Calu3 (cell line): ENCODE measurements around the gene MGST2. TPM values are rescaled to one million over a fixed set of nuclear protein-coding genes. Genes with fewer than 3 reads are reported as not detected.
"Not testable (repeated sequence)": the region's sequence is repeated elsewhere in the genome, so short reads cannot be mapped to it uniquely, and the experiment has no call there.

Experiments
- BruUV-seq: library from RNA; stranded (reverse); fragments of 400-500 nt; replicated peaks from 2 replicates; lab custom pipeline; 2021; lab: Mats Ljungman, UMichigan
- CTCF ChIA-PET: fragments of 300-600 bp; sonication (Branson Sonifier 250); formaldehyde crosslinking; loops from one replicate; lab custom pipeline; 2022; ENCODE audit warnings: antibody characterized with exemption; lab: Charles Lee
- DNase-seq: peaks from one replicate; pipeline ENCODE4 v3.0.0; 2022
- H3K27ac Mint-ChIP-seq: one replicate; pipeline ENCODE4 v1.8.0; 2022; ENCODE audit warnings: mixed read lengths; ENCODE audit not compliant: unreplicated experiment
- H3K27me3 Mint-ChIP-seq: one replicate; pipeline ENCODE4 v1.8.0; 2022; ENCODE audit warnings: mixed read lengths; ENCODE audit not compliant: unreplicated experiment
- H3K36me3 Mint-ChIP-seq: one replicate; pipeline ENCODE4 v1.8.0; 2022; ENCODE audit warnings: mild to moderate bottlenecking, moderate library complexity, mixed read lengths; ENCODE audit not compliant: insufficient read depth, unreplicated experiment
- H3K4me1 Mint-ChIP-seq: one replicate; pipeline ENCODE4 v1.8.0; 2022; ENCODE audit warnings: mild to moderate bottlenecking, low read depth, mixed read lengths; ENCODE audit not compliant: unreplicated experiment
- H3K4me3 Mint-ChIP-seq: one replicate; pipeline ENCODE4 v1.8.0; 2022; ENCODE audit warnings: mild to moderate bottlenecking, low read depth, moderate library complexity, mixed read lengths; ENCODE audit not compliant: unreplicated experiment
- H3K9me3 Mint-ChIP-seq: one replicate; pipeline ENCODE4 v1.8.0; 2022; ENCODE audit warnings: low read depth, mixed read lengths; ENCODE audit not compliant: unreplicated experiment
- CTCF ChIP-seq: fragments of 200-600 bp; IDR thresholded peaks from one replicate; pipeline ENCODE4 v1.8.0; 2022; ENCODE audit warnings: antibody characterized with exemption; ENCODE audit not compliant: unreplicated experiment
- intact Hi-C: fragments of 100-400 bp; cut with micrococcal nuclease; formaldehyde crosslinking; loops from one replicate; pipeline ENCODE4 v1.10.0; 2022; ENCODE audit not compliant: unreplicated experiment
- total RNA-seq: library from RNA; stranded (reverse); gene quantifications from 2 replicates; pipeline ENCODE4 v1.2.3, GENCODE V29; 2022

MGST2 gene
- total RNA-seq, 1 experiment from 2014 or later = 31.9 TPM

GRCh38 chr4:139631791-139632190 lies 33.8 kb upstream of the MGST2 start:
- no peaks in the 10 kb centered on the region for H3K27me3 Mint-ChIP-seq
- no peak overlapping the region for H3K4me3 Mint-ChIP-seq
- no peak for DNase-seq
- H3K4me1 Mint-ChIP-seq = peaks cover 62% of the 10 kb centered on the region
- no peak overlapping the region for H3K27ac Mint-ChIP-seq
- BruUV-seq = no TSS peak
- peaks cover 9% of the 10 kb centered on the region for H3K36me3 Mint-ChIP-seq
- CTCF ChIA-PET = no interaction called here
- H3K9me3 Mint-ChIP-seq = no peaks in the 10 kb centered on the region
- intact Hi-C loops = loop anchor here (5.0 kb wide), 1 partner anchor 219 kb away; no protein-coding TSS in a partner anchor
- TF ChIP-seq CTCF = no peak

- H3K27me3 Mint-ChIP-seq, BruUV-seq, H3K4me3 Mint-ChIP-seq, H3K27ac Mint-ChIP-seq, H3K9me3 Mint-ChIP-seq, DNase-seq, H3K36me3 Mint-ChIP-seq: not testable (repeated sequence)
- intact Hi-C loops = loop anchor here (1.0 to 5.0 kb wide), 2 partner anchors 13 to 220 kb away; no protein-coding TSS in a partner anchor
- CTCF ChIA-PET = interaction anchor here (1.5 kb wide), 1 partner anchor 29 kb away, joined by 7 read pairs; no protein-coding TSS in a partner anchor
- H3K4me1 Mint-ChIP-seq = peaks cover 63% of the 10 kb centered on the region
These were observed 32.9 kb upstream of the MGST2 start for GRCh38 chr4:139632739-139633138.

- peak overlapping the region; percentile 65 for H3K4me3 Mint-ChIP-seq
These were observed 32.4 kb upstream of the MGST2 start for GRCh38 chr4:139633195-139633594.

GRCh38 chr4:139633661-139634060 lies 32.0 kb upstream of the MGST2 start:
- Mint-ChIP-seq H3K4me3 (peak overlapping the region; percentile 65), H3K4me1 (peaks cover 55% of the 10 kb centered on the region), H3K27me3 (no peaks in the 10 kb centered on the region), H3K9me3 (no peaks in the 10 kb centered on the region), H3K36me3 (peaks cover 9% of the 10 kb centered on the region), H3K27ac (no peak overlapping the region)
- intact Hi-C loops = loop anchor here (1.0 to 5.0 kb wide), 2 partner anchors 14 to 221 kb away; no protein-coding TSS in a partner anchor
- BruUV-seq = no TSS peak
- peak; percentile 21 for TF ChIP-seq CTCF
- CTCF ChIA-PET = interaction anchor here (0.7 to 1.5 kb wide), 6 partner anchors 12 to 603 kb away, joined by 3 to 7 read pairs (median 4); partner anchors contain the start of gene SETD7
- peak; percentile 21 for DNase-seq

More at GRCh38 chr4:139633195-139633594, 32.4 kb upstream of the MGST2 start:
- no peak for DNase-seq
- Mint-ChIP-seq H3K27ac (no peak overlapping the region), H3K4me1 (peaks cover 59% of the 10 kb centered on the region), H3K36me3 (peaks cover 9% of the 10 kb centered on the region), H3K27me3 (no peaks in the 10 kb centered on the region), H3K9me3 (no peaks in the 10 kb centered on the region)
- BruUV-seq = no TSS peak
- no peak for TF ChIP-seq CTCF
- intact Hi-C loops = loop anchor here (1.0 to 5.0 kb wide), 2 partner anchors 14 to 221 kb away; no protein-coding TSS in a partner anchor
- CTCF ChIA-PET = interaction anchor here (0.7 to 1.5 kb wide), 6 partner anchors 12 to 603 kb away, joined by 3 to 7 read pairs (median 4); partner anchors contain the start of gene SETD7

- peaks cover 9% of the 10 kb centered on the region for H3K36me3 Mint-ChIP-seq
- no peaks in the 10 kb centered on the region for H3K27me3 Mint-ChIP-seq
- no peak overlapping the region for H3K27ac Mint-ChIP-seq
- CTCF ChIA-PET = no interaction called here
- no peak for DNase-seq
- peaks cover 50% of the 10 kb centered on the region for H3K4me1 Mint-ChIP-seq
- H3K9me3 Mint-ChIP-seq = no peaks in the 10 kb centered on the region
- no TSS peak for BruUV-seq
- intact Hi-C loops = no loop called here
- no peak for TF ChIP-seq CTCF
- H3K4me3 Mint-ChIP-seq = no peak overlapping the region
These were observed 29.7 kb upstream of the MGST2 start for GRCh38 chr4:139635966-139636365.

GRCh38 chr4:139638306-139638705 lies 27.3 kb upstream of the MGST2 start:
- CTCF ChIA-PET, H3K4me3 Mint-ChIP-seq, DNase-seq, intact Hi-C loops, BruUV-seq, H3K27me3 Mint-ChIP-seq, H3K9me3 Mint-ChIP-seq, H3K27ac Mint-ChIP-seq: not testable (repeated sequence)
- H3K4me1 Mint-ChIP-seq = peaks cover 47% of the 10 kb centered on the region
- peaks cover 12% of the 10 kb centered on the region for H3K36me3 Mint-ChIP-seq
